HFF-Myc (cell line): Measurements from ENCODE around the gene HCRT.
"Not testable (repeated sequence)": the region's sequence is repeated elsewhere in the genome, so short reads cannot be mapped to it uniquely, and the experiment has no call there.

Experiments
- DNase-seq: peaks from one replicate; pipeline ENCODE4 v3.0.0-alpha.2; 2011; ENCODE audit warnings: low read depth; ENCODE audit errors: extremely low read depth
- H3K4me3 ChIP-seq: replicated peaks from 2 replicates; pipeline ENCODE4 v1.5.1; 2011; ENCODE audit warnings: low read depth, mild to moderate bottlenecking, control low read depth, low read length
- TF ChIP-seq, protein P1 (sequence below): IDR thresholded peaks from 2 replicates; pipeline ENCODE4 v1.5.1; 2012; ENCODE audit warnings: mild to moderate bottlenecking, low read depth, low read length, control low read depth; ENCODE audit errors: missing control alignments

The HCRT gene

DNA sequence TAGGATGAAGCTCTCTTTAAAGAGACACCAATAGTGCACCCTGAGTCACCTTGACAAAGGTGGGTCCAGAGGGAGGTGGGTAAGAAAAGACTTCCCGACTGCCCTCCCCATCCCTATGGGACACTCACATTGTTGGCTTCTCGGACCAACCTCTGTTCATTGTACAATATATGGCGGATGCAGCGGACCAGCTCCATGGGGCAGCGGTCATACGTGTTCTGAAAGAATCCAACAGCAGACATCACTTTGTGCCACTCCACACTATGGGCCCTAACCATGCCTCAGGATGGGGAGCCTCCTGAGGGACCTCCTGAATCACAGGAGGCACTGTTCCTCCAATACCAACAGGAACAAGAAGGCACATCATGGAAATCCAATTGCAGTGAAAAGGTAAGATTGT lies 39.4 kb upstream of the HCRT start:
- TF ChIP-seq, protein P1, sequence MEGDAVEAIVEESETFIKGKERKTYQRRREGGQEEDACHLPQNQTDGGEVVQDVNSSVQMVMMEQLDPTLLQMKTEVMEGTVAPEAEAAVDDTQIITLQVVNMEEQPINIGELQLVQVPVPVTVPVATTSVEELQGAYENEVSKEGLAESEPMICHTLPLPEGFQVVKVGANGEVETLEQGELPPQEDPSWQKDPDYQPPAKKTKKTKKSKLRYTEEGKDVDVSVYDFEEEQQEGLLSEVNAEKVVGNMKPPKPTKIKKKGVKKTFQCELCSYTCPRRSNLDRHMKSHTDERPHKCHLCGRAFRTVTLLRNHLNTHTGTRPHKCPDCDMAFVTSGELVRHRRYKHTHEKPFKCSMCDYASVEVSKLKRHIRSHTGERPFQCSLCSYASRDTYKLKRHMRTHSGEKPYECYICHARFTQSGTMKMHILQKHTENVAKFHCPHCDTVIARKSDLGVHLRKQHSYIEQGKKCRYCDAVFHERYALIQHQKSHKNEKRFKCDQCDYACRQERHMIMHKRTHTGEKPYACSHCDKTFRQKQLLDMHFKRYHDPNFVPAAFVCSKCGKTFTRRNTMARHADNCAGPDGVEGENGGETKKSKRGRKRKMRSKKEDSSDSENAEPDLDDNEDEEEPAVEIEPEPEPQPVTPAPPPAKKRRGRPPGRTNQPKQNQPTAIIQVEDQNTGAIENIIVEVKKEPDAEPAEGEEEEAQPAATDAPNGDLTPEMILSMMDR: no peak
- DNase-seq: no peak
- no peak overlapping the region for H3K4me3 ChIP-seq

- DNase-seq: peak; percentile 17
- TF ChIP-seq, protein P1: peak; percentile 78
- no peak overlapping the region for H3K4me3 ChIP-seq
These were observed 36.9 kb upstream of the HCRT start for GRCh38 chr17:42221886-42222745.

- H3K4me3 ChIP-seq, DNase-seq: not testable (repeated sequence)
These were observed 34.0 kb upstream of the HCRT start for GRCh38 chr17:42219280-42219679.

- TF ChIP-seq, protein P1: no peak
- no peak overlapping the region for H3K4me3 ChIP-seq
- no peak for DNase-seq
These were observed 28.9 kb upstream of the HCRT start for GRCh38 chr17:42214156-42214555.

DNA sequence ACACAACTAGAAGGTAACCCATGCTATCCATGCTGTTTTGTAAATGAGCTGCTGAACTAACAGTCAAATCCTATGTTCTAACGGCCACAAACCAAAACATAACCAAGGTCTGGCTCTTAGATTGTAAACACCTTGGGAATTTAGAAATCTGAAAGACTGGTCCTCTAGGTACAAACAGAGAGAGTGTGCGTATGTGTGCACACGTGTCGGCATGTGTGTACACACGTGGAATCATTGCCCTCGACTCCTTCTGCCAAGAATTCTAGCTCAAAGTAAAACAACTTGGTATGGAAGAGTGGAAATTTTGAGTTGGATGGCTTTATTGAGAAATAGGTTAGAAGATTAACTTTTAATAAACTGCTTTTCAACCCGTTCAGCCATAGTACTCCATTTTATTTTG lies 27.1 kb upstream of the HCRT start:
- TF ChIP-seq, protein P1: no peak
- DNase-seq: no peak
- H3K4me3 ChIP-seq: no peak overlapping the region

DNA sequence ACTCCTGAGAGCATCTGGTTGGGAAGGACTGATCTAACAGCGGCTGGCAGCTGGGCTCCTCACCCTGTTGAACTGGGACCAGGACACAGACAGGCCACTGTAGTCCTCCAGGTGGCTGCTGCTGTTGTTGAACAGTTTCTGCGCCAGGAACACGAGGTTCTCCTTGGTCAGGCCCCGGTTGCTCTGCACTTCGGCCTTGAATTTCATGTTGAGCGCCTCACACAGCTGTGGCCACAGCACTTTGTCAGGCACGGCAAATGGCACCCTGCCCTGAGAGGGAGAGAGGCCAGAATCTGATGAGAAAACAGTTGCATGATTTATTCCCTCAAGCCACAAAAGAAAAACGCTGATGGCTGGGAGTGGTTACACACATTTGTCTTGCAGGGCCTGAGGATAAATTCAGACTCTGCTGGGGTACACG lies 26.7 kb upstream of the HCRT start:
- not testable (repeated sequence) for H3K4me3 ChIP-seq, DNase-seq

GRCh38 chr17:42210046-42210445 lies 24.8 kb upstream of the HCRT start:
- DNase-seq: no peak
- TF ChIP-seq, protein P1: no peak
- H3K4me3 ChIP-seq: no peak overlapping the region

DNA sequence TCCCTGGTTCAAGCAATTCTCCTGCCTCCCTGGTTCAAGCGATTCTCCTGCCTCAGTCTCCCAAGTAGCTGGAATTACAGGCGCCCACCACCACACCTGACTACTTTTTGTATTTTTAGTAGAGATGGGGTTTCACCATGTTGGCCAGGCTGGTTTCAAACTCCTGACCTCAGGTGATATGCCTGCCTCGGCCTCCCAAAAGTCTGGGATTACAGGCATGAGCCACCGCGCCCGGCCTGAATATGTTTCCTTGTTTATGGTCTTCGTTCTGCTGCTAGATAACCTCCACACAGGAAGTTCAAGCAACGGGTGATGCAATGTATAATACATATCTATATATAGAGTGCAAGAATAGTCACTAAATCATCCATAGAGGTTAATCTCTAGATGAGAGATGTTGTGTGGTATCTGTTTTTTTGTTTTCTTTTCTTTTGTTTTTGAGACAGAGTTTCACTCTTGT lies 20.9 kb upstream of the HCRT start:
- not testable (repeated sequence) for H3K4me3 ChIP-seq

More for the DNA sequence above, 20.9 kb upstream of the HCRT start:
- DNase-seq: not testable (repeated sequence)
